Glutamatergic neuron (in vitro differentiated cells): ENCODE results near the gene SLC6A16. TPM values are rescaled to one million over a fixed set of nuclear protein-coding genes. Genes with fewer than 3 reads are reported as not detected.
"Not testable (repeated sequence)": the region's sequence is repeated elsewhere in the genome, so short reads cannot be mapped to it uniquely, and the experiment has no call there.

Source experiments
- DNase-seq: peaks from one replicate; pipeline ENCODE4 v3.0.0; 2022
- H3K27ac Mint-ChIP-seq: one replicate; pipeline ENCODE4 v1.8.0; 2020; ENCODE audit warnings: mild to moderate bottlenecking, mixed read lengths, inconsistent platforms; ENCODE audit not compliant: unreplicated experiment
- H3K27me3 Mint-ChIP-seq: one replicate; pipeline ENCODE4 v1.8.0; 2020; ENCODE audit warnings: mild to moderate bottlenecking, moderate library complexity, mixed read lengths, inconsistent platforms; ENCODE audit not compliant: unreplicated experiment
- H3K36me3 Mint-ChIP-seq: one replicate; pipeline ENCODE4 v1.8.0; 2020; ENCODE audit warnings: mild to moderate bottlenecking, mixed read lengths, inconsistent platforms; ENCODE audit not compliant: unreplicated experiment
- H3K4me1 Mint-ChIP-seq: one replicate; pipeline ENCODE4 v1.8.0; 2020; ENCODE audit warnings: mild to moderate bottlenecking, low read depth, mixed read lengths, inconsistent platforms; ENCODE audit not compliant: unreplicated experiment
- H3K4me3 Mint-ChIP-seq: one replicate; pipeline ENCODE4 v1.8.0; 2020; ENCODE audit warnings: mild to moderate bottlenecking, mixed read lengths, inconsistent platforms; ENCODE audit not compliant: unreplicated experiment
- H3K9me3 Mint-ChIP-seq: one replicate; pipeline ENCODE4 v1.8.0; 2020; ENCODE audit warnings: mild to moderate bottlenecking, moderate library complexity, mixed read lengths, inconsistent platforms; ENCODE audit not compliant: unreplicated experiment
- CTCF ChIP-seq: fragments of 200-600 bp; sonication (generic); IDR thresholded peaks from one replicate; pipeline ENCODE4 v1.5.0; 2021; ENCODE audit not compliant: partially characterized antibody, unreplicated experiment
- long read RNA-seq: library from polyadenylated mRNA; unstranded; transcript quantifications from one replicate; pipeline ENCODE4 v2.0.0, GENCODE V29; 2020; ENCODE audit not compliant: unreplicated experiment
- total RNA-seq: library from RNA; stranded (reverse); fragmentation: NEBNext Ultra II Directional; extraction: Animal tissue kit (Norgen Biotek cat#: 25700); gene quantifications from one replicate; pipeline ENCODE4 v1.2.1, GENCODE V29; 2021; ENCODE audit not compliant: unreplicated experiment

SLC6A16 gene
- total RNA-seq, result 6.6 TPM
- long read RNA-seq, result 0 reads

- no peaks in the 10 kb centered on the region for H3K27me3 Mint-ChIP-seq
- H3K36me3 Mint-ChIP-seq, result peaks cover 15% of the 10 kb centered on the region
- DNase-seq, result no peak
- no peaks in the 10 kb centered on the region for H3K9me3 Mint-ChIP-seq
- TF ChIP-seq CTCF, result no peak
- no peak within 1 kb of the TSS for H3K27ac Mint-ChIP-seq
- no peak within 1 kb of the TSS for H3K4me3 Mint-ChIP-seq
- no peaks in the 10 kb centered on the region for H3K4me1 Mint-ChIP-seq
Observed at GRCh38 chr19:49324801-49325576, at the start of gene SLC6A16. TSS of gene SLC6A16 (minus strand) at chr19:49325191. CDS start at chr19:49311347, 13,844 bp downstream.

GRCh38 chr19:49373174-49373573 lies 48.2 kb upstream of the SLC6A16 start:
- not testable (repeated sequence) for H3K27ac Mint-ChIP-seq, DNase-seq, H3K36me3 Mint-ChIP-seq, H3K9me3 Mint-ChIP-seq, H3K4me3 Mint-ChIP-seq, H3K4me1 Mint-ChIP-seq
- peaks cover 11% of the 10 kb centered on the region for H3K27me3 Mint-ChIP-seq

- DNase-seq, result no peak
- H3K9me3 Mint-ChIP-seq, result peaks cover 7% of the 10 kb centered on the region
- peaks cover 10% of the 10 kb centered on the region for H3K27me3 Mint-ChIP-seq
- no peaks in the 10 kb centered on the region for H3K4me1 Mint-ChIP-seq
- no peak overlapping the region for H3K27ac Mint-ChIP-seq
- H3K36me3 Mint-ChIP-seq, result peaks cover 6% of the 10 kb centered on the region
- no peak overlapping the region for H3K4me3 Mint-ChIP-seq
- TF ChIP-seq CTCF, result no peak
Observed at GRCh38 chr19:49371184-49371583, 46.2 kb upstream of the SLC6A16 start.

GRCh38 chr19:49368711-49369358 lies 43.8 kb upstream of the SLC6A16 start:
- no peak for DNase-seq
- H3K4me1 Mint-ChIP-seq, result no peaks in the 10 kb centered on the region
- H3K27ac Mint-ChIP-seq, result no peak overlapping the region
- no peak overlapping the region for H3K4me3 Mint-ChIP-seq
- H3K9me3 Mint-ChIP-seq, result peaks cover 7% of the 10 kb centered on the region
- peaks cover 4% of the 10 kb centered on the region for H3K36me3 Mint-ChIP-seq
- no peak for TF ChIP-seq CTCF
- peaks cover 7% of the 10 kb centered on the region for H3K27me3 Mint-ChIP-seq

GRCh38 chr19:49366110-49366509 lies 41.1 kb upstream of the SLC6A16 start:
- no peak for DNase-seq
- Mint-ChIP-seq H3K9me3 (peaks cover 9% of the 10 kb centered on the region), H3K4me1 (no peaks in the 10 kb centered on the region), H3K27ac (no peak overlapping the region), H3K36me3 (peaks cover 4% of the 10 kb centered on the region), H3K4me3 (no peak overlapping the region), H3K27me3 (peaks cover 5% of the 10 kb centered on the region)
- no peak for TF ChIP-seq CTCF
